Body of pancreas (tissue), 4 donors: ENCODE results near the gene ECM2. TPM values are rescaled to one million over a fixed set of nuclear protein-coding genes. Genes with fewer than 3 reads are reported as not detected.
"Not testable (repeated sequence)": the region's sequence is repeated elsewhere in the genome, so short reads cannot be mapped to it uniquely, and the experiment has no call there.

Experiments
- ATAC-seq: fragments of 150-250 bp; one replicate; pipeline ENCODE4 v1.9.1; 2016
- DNase-seq, 4 donors: peaks; one replicate each; pipeline ENCODE4 v3.0.0-alpha.2; 2019
- H3K27ac ChIP-seq, 4 donors: fragments of 200-600 bp; sonication (generic); 1 replicate in 3 of 4; 2 replicates in 1 of 4; pipeline versions ENCODE4 v1.5.1 to v1.6.1; 2016 to 2019; ENCODE audit warnings: mild to moderate bottlenecking in 1 of 4, mixed read lengths in 1 of 4, moderate library complexity in 1 of 4
- H3K27me3 ChIP-seq, 2 donors: fragments of 200-600 bp; sonication (generic); one replicate each; pipeline ENCODE4 v1.6.0; 2016; ENCODE audit warnings: mild to moderate bottlenecking in 1 of 2
- H3K36me3 ChIP-seq, 2 donors: fragments of 200-600 bp; sonication (generic); replicated peaks in 1 of 2; 2 replicates each; pipeline ENCODE4 v1.5.1; 2016; ENCODE audit warnings: low read depth in 2 of 2; ENCODE audit not compliant: insufficient read depth in 1 of 2
- H3K4me1 ChIP-seq: fragments of 200-600 bp; sonication (generic); one replicate; pipeline ENCODE4 v1.6.0; 2016
- H3K4me3 ChIP-seq, 2 donors: fragments of 200-600 bp; sonication (generic); 1 replicate in 1 of 2; 2 replicates in 1 of 2; pipeline ENCODE4 v1.5.1; 2016 to 2019
- H3K9me3 ChIP-seq, 3 donors: fragments of 200-600 bp; sonication (generic); 1 replicate in 2 of 3; 2 replicates in 1 of 3; pipeline ENCODE4 v1.5.1; 2016
- CTCF ChIP-seq, 7 experiments: fragments of 450-650 bp in 4 of 7; fragments of 200-600 bp in 3 of 7; sonication (generic) in 3 of 7; IDR thresholded peaks; one replicate each; pipeline ENCODE4 v1.5.1; 2016 to 2019; ENCODE audit warnings: antibody characterized with exemption in 7 of 7
- POLR2A ChIP-seq, 3 donors: fragments of 450-650 bp; IDR thresholded peaks; one replicate each; pipeline ENCODE4 v1.6.1; 2016; ENCODE audit warnings: antibody characterized with exemption in 3 of 3, mild to moderate bottlenecking in 2 of 3
- WGBS, 2 donors: methylation state at CpG; one replicate each; pipeline ENCODE4 v1.1.5; 2017; 5-methylcytosine and 5-hydroxymethylcytosine counted together
- intact Hi-C: fragments of 100-400 bp; cut with DNase I; formaldehyde crosslinking; loops from one replicate; pipeline ENCODE4 v1.15.1; 2023
- total RNA-seq, 2 donors: library from RNA; depleted of rRNA; stranded (reverse); fragments of >200 nt; gene quantifications; one replicate each; pipeline ENCODE4 v1.1.0, GENCODE V29; 2016

Gene ECM2
- 1 to 10 TPM; 6.5 to 8.2 TPM for total RNA-seq

GRCh38 chr9:92535940-92536850 lies at the start of gene ECM2:
TSS of gene ECM2 (minus strand) at chr9:92535990. CDS start at chr9:92522866, 13,124 bp downstream.
- TF ChIP-seq CTCF (IDR thresholded peaks at IDR 0.05) (no peak), POLR2A (IDR thresholded peaks at IDR 0.05) (no peak)
- H3K9me3 ChIP-seq = no peaks in the 10 kb centered on the region
- no peak for DNase-seq
- peaks cover 13% of the 10 kb centered on the region for H3K4me1 ChIP-seq
- H3K27me3 ChIP-seq = no peaks in the 10 kb centered on the region
- 24% methylated on average over 7 of the region's 7 CpGs for WGBS, 2 donors
- ATAC-seq = peak; percentile 18
- intact Hi-C loops = no loop called here
- H3K4me3 ChIP-seq = no peak within 1 kb of the TSS
- H3K36me3 ChIP-seq = no peaks in the 10 kb centered on the region
- no peak within 1 kb of the TSS for H3K27ac ChIP-seq

GRCh38 chr9:92576175-92576574 lies 40.4 kb upstream of the ECM2 start:
- no peaks in the 10 kb centered on the region for H3K4me1 ChIP-seq
- no peak overlapping the region for H3K4me3 ChIP-seq
- 45 to 78% methylated on average over 1 of the region's 1 CpG for WGBS, 2 donors
- no peaks in the 10 kb centered on the region for H3K9me3 ChIP-seq
- intact Hi-C loops = no loop called here
- no peaks in the 10 kb centered on the region for H3K27me3 ChIP-seq
- TF ChIP-seq POLR2A (IDR thresholded peaks at IDR 0.05) (no peak), CTCF (IDR thresholded peaks at IDR 0.05) (no peak)
- no peak for DNase-seq
- H3K27ac ChIP-seq = no peak overlapping the region
- no peaks in the 10 kb centered on the region for H3K36me3 ChIP-seq
- no peak for ATAC-seq

GRCh38 chr9:92573612-92574011 lies 37.8 kb upstream of the ECM2 start:
- H3K4me1 ChIP-seq, intact Hi-C loops, H3K27ac ChIP-seq, H3K36me3 ChIP-seq, ATAC-seq, H3K9me3 ChIP-seq, H3K27me3 ChIP-seq, H3K4me3 ChIP-seq, DNase-seq: not testable (repeated sequence)
- WGBS, 2 donors = 90 to 95% methylated on average over 11 to 14 of the region's 14 CpGs

GRCh38 chr9:92571871-92572270 lies 36.1 kb upstream of the ECM2 start:
- H3K4me1 ChIP-seq, DNase-seq, H3K36me3 ChIP-seq, H3K27me3 ChIP-seq, H3K27ac ChIP-seq, H3K4me3 ChIP-seq, H3K9me3 ChIP-seq, intact Hi-C loops, ATAC-seq: not testable (repeated sequence)
- WGBS, 2 donors = 84 to 97% methylated on average over 2 of the region's 2 CpGs

GRCh38 chr9:92564982-92565381 lies 29.2 kb upstream of the ECM2 start:
- ATAC-seq = no peak
- no peaks in the 10 kb centered on the region for H3K9me3 ChIP-seq
- 86 to 96% methylated on average over 2 of the region's 2 CpGs for WGBS, 2 donors
- H3K4me3 ChIP-seq = no peak overlapping the region
- intact Hi-C loops = no loop called here
- no peaks in the 10 kb centered on the region for H3K27me3 ChIP-seq
- no peaks in the 10 kb centered on the region for H3K36me3 ChIP-seq
- no peak for DNase-seq
- no peak for TF ChIP-seq CTCF (IDR thresholded peaks at IDR 0.05)
- TF ChIP-seq POLR2A (IDR thresholded peaks at IDR 0.05) = no peak
- H3K27ac ChIP-seq = no peak overlapping the region
- H3K4me1 ChIP-seq = no peaks in the 10 kb centered on the region

- ATAC-seq = no peak
- intact Hi-C loops = no loop called here
- Histone ChIP-seq H3K27ac (no peak overlapping the region), H3K9me3 (no peaks in the 10 kb centered on the region), H3K27me3 (no peaks in the 10 kb centered on the region), H3K4me1 (no peaks in the 10 kb centered on the region), H3K4me3 (no peak overlapping the region), H3K36me3 (no peaks in the 10 kb centered on the region)
- TF ChIP-seq CTCF (IDR thresholded peaks at IDR 0.05) (no peak), POLR2A (IDR thresholded peaks at IDR 0.05) (no peak)
- no peak for DNase-seq
These were observed 28.7 kb upstream of the ECM2 start for GRCh38 chr9:92564504-92564903.
